Activated CD4-positive, alpha-beta T cell treated with anti-CD3 and anti-CD28 coated beads, Interleukin-2, amount 10 ng/mL, durations not matched to agents 7 days and 5 days (primary cell): ENCODE data around the gene RAD54L. TPM values are rescaled to one million over a fixed set of nuclear protein-coding genes. Genes with fewer than 3 reads are reported as not detected.
A peak's percentile ranks its signal among the peaks of the same experiment; 100 is the strongest.
"Not testable (repeated sequence)": the region's sequence is repeated elsewhere in the genome, so short reads cannot be mapped to it uniquely, and the experiment has no call there.

ENCODE experiments used
- CTCF ChIA-PET: fragments of 350-600 bp; sonication (Branson Sonifier 250); formaldehyde crosslinking; loops from one replicate; lab custom pipeline; 2021; ENCODE audit warnings: antibody characterized with exemption; lab: Charles Lee
- POLR2A ChIA-PET: fragments of 350-600 bp; sonication (Branson Sonifier 250); formaldehyde crosslinking; loops from one replicate; lab custom pipeline; 2021; ENCODE audit warnings: antibody characterized with exemption; lab: Charles Lee
- DNase-seq: peaks from one replicate; pipeline ENCODE4 v3.0.0-alpha.2; 2020
- H3K27ac Mint-ChIP-seq: one replicate; pipeline ENCODE4 v1.8.0; 2021; ENCODE audit warnings: mild to moderate bottlenecking, moderate library complexity, mixed read lengths
- H3K27me3 Mint-ChIP-seq: one replicate; pipeline ENCODE4 v1.8.0; 2021; ENCODE audit warnings: mixed read lengths
- H3K36me3 Mint-ChIP-seq: one replicate; pipeline ENCODE4 v1.8.0; 2021; ENCODE audit warnings: low read depth, mixed read lengths
- H3K4me1 Mint-ChIP-seq: one replicate; pipeline ENCODE4 v1.8.0; 2021; ENCODE audit warnings: mixed read lengths
- H3K4me3 Mint-ChIP-seq: one replicate; pipeline ENCODE4 v1.8.0; 2021; ENCODE audit warnings: mild to moderate bottlenecking, moderate library complexity, mixed read lengths
- H3K9me3 Mint-ChIP-seq: one replicate; pipeline ENCODE4 v1.8.0; 2021; ENCODE audit warnings: mixed read lengths
- total RNA-seq, 2 experiments: library from RNA; stranded (reverse); gene quantifications; one replicate each; pipeline ENCODE4 v1.2.3, GENCODE V29; 2021

Gene RAD54L
- total RNA-seq, 2 experiments from 2014 or later, result 46.7 to 54.0 TPM

- POLR2A ChIA-PET, result no interaction called here
- Mint-ChIP-seq H3K27ac (peak overlapping the region; percentile 27), H3K27me3 (no peaks in the 10 kb centered on the region), H3K4me3 (no peak overlapping the region), H3K36me3 (peaks cover 27% of the 10 kb centered on the region), H3K4me1 (no peaks in the 10 kb centered on the region), H3K9me3 (no peaks in the 10 kb centered on the region)
- CTCF ChIA-PET, result interaction anchor here (0.7 kb wide), 1 partner anchor 352 kb away, joined by 4 read pairs; no protein-coding TSS in a partner anchor
- DNase-seq, result no peak
Observed at GRCh38 chr1:46315669-46316403, 68.3 kb downstream of the RAD54L start.

GRCh38 chr1:46317323-46317722 lies 69.8 kb downstream of the RAD54L start:
- ChIA-PET POLR2A (no interaction called here), CTCF (interaction anchor here (0.6 to 1.1 kb wide), 3 partner anchors 10 to 74 kb away, joined by 3 to 6 read pairs (median 4); no protein-coding TSS in a partner anchor)
- DNase-seq, result no peak
- H3K36me3 Mint-ChIP-seq, result peaks cover 22% of the 10 kb centered on the region
- no peaks in the 10 kb centered on the region for H3K4me1 Mint-ChIP-seq
- H3K4me3 Mint-ChIP-seq, result no peak overlapping the region
- H3K27me3 Mint-ChIP-seq, result no peaks in the 10 kb centered on the region
- no peaks in the 10 kb centered on the region for H3K9me3 Mint-ChIP-seq
- no peak overlapping the region for H3K27ac Mint-ChIP-seq

- Mint-ChIP-seq H3K36me3 (peaks cover 13% of the 10 kb centered on the region), H3K27ac (peak overlapping the region; percentile 46)
- not testable (repeated sequence) for H3K9me3 Mint-ChIP-seq, DNase-seq, H3K27me3 Mint-ChIP-seq, H3K4me1 Mint-ChIP-seq, H3K4me3 Mint-ChIP-seq
- CTCF ChIA-PET, result interaction anchor here (0.6 kb wide), 1 partner anchor 126 kb away, joined by 3 read pairs; no protein-coding TSS in a partner anchor
- POLR2A ChIA-PET, result interaction anchor here (0.7 kb wide), 1 partner anchor 27 kb away, joined by 3 read pairs; no protein-coding TSS in a partner anchor
Observed at GRCh38 chr1:46319301-46319700, 71.7 kb downstream of the RAD54L start.

GRCh38 chr1:46319960-46320914 lies 72.7 kb downstream of the RAD54L start:
- H3K4me3 Mint-ChIP-seq, DNase-seq, H3K27me3 Mint-ChIP-seq, H3K36me3 Mint-ChIP-seq, H3K4me1 Mint-ChIP-seq, POLR2A ChIA-PET, H3K9me3 Mint-ChIP-seq, H3K27ac Mint-ChIP-seq: not testable (repeated sequence)
- CTCF ChIA-PET, result interaction anchor here (0.6 kb wide), 1 partner anchor 127 kb away, joined by 3 read pairs; no protein-coding TSS in a partner anchor

GRCh38 chr1:46322191-46322590 lies 74.6 kb downstream of the RAD54L start:
- H3K9me3 Mint-ChIP-seq, H3K27ac Mint-ChIP-seq, H3K36me3 Mint-ChIP-seq, H3K4me3 Mint-ChIP-seq, DNase-seq, H3K27me3 Mint-ChIP-seq, POLR2A ChIA-PET, H3K4me1 Mint-ChIP-seq, CTCF ChIA-PET: not testable (repeated sequence)

GRCh38 chr1:46325285-46326076 lies 77.9 kb downstream of the RAD54L start:
- H3K4me1 Mint-ChIP-seq, H3K4me3 Mint-ChIP-seq, H3K36me3 Mint-ChIP-seq, POLR2A ChIA-PET, DNase-seq, H3K9me3 Mint-ChIP-seq, H3K27ac Mint-ChIP-seq, H3K27me3 Mint-ChIP-seq: not testable (repeated sequence)
- CTCF ChIA-PET, result interaction anchor here (1.5 kb wide), 1 partner anchor 17 kb away, joined by 3 read pairs; no protein-coding TSS in a partner anchor

Other genes with a start within 250 kb of the RAD54L start
- gene PIK3R3, start 115.1 kb upstream of the RAD54L start, total RNA-seq, result 1 to 10 TPM; 3.5 to 3.9 TPM
- not detected for gene TSPAN1, start 72.7 kb upstream of the RAD54L start, total RNA-seq
- gene P3R3URF, start 71.3 kb upstream of the RAD54L start, total RNA-seq, result not detected
- 10 to 100 TPM; 32.0 to 33.4 TPM for gene POMGNT1, start 49.3 kb upstream of the RAD54L start, total RNA-seq
- not detected for gene LURAP1, start 44.4 kb upstream of the RAD54L start, total RNA-seq
- 10 to 100 TPM; 37.1 to 40.6 TPM for gene LRRC41, start 55.9 kb downstream of the RAD54L start, total RNA-seq
- 100 to 1,000 TPM; 247 to 273 TPM for gene UQCRH, start 55.9 kb downstream of the RAD54L start, total RNA-seq
- 10 to 100 TPM; 22.2 to 22.3 TPM for gene NSUN4, start 93.0 kb downstream of the RAD54L start, total RNA-seq
- gene FAAH, start 146.6 kb downstream of the RAD54L start, total RNA-seq, result 1 to 10 TPM; 6.1 to 7.6 TPM
- under 1 TPM in 1 of 2 experiments, not detected in 1; 0.10 TPM for gene DMBX1, start 242.1 kb downstream of the RAD54L start, total RNA-seq